ENCODE data around the gene HEXIM2. TPM values are rescaled to one million over a fixed set of nuclear protein-coding genes. Genes with fewer than 3 reads are reported as not detected.

The HEXIM2 gene
- total and polyA plus RNA-seq, 2 of the 13 experiments (the other 11 are each of a cell fraction or from before 2014, with no cell fraction given): 27.1 to 32.4 TPM

DNA sequence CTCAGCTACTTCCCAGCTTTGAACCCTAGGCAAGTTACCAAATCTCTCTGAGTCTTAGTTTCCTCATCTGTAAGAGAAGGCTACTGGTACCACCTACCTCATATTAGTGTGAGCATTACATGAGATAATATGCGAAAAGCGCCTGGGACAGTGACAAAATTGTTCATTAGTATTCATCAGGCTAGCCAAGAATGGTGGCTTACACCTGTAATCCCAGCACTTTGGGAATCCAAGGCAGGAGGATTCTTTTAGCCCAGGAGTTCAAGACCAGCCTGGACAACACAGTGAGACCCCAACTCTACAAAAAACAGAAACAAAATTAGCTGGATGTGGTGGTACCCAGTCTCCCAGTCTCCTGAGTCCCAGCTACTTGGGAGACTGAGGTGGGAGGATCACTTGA lies 32.7 kb upstream of the HEXIM2 start (continued):
- TF ChIP-seq MAFG (CRISPR knock-in tag; IDR thresholded peaks at IDR 0.05) (no peak), MED1 (CRISPR knock-in tag; IDR thresholded peaks at IDR 0.05) (no peak), ZNF121 (CRISPR knock-in tag; IDR thresholded peaks at IDR 0.05) (peak; percentile 93), SMARCC2 (IDR thresholded peaks at IDR 0.05) (no peak), ZFP36 (IDR thresholded peaks at IDR 0.05; ENCODE audit: borderline replicate concordance, low read depth, low read length, partially characterized antibody) (no peak), CENPX (CRISPR knock-in tag; IDR thresholded peaks at IDR 0.05) (no peak), TAF15 (IDR thresholded peaks at IDR 0.05; ENCODE audit: low read depth, low read length, poor library complexity, severe bottlenecking) (no peak), ZNF292 (CRISPR knock-in tag; IDR thresholded peaks at IDR 0.05; ENCODE audit: borderline replicate concordance, low read depth) (0 out of 2 replicates have a peak, but pooled peaks have one; percentile 52), ZNF138 (CRISPR knock-in tag; IDR thresholded peaks at IDR 0.05; ENCODE audit: low read depth) (no peak), CBFB (CRISPR knock-in tag; IDR thresholded peaks at IDR 0.05) (no peak), ZNF772 (CRISPR knock-in tag; IDR thresholded peaks at IDR 0.05) (no peak), ZBTB21 (CRISPR knock-in tag; IDR thresholded peaks at IDR 0.05) (0 out of 2 replicates have a peak, but pooled peaks have one; percentile 2), XRCC5 (optimal IDR thresholded peaks at IDR 0.05; ENCODE audit: low read length) (peak; percentile 6), BORCS8-MEF2B (CRISPR knock-in tag; IDR thresholded peaks at IDR 0.05) (peak; percentile 8; the same call in 1 of the 2 replicates), ZNF792 (CRISPR knock-in tag; IDR thresholded peaks at IDR 0.05) (no peak), IKZF4 (CRISPR knock-in tag; IDR thresholded peaks at IDR 0.05; ENCODE audit: borderline replicate concordance, low read depth, not compliant biosample characterization) (no peak), TGIF2 (CRISPR knock-in tag; IDR thresholded peaks at IDR 0.05) (no peak)
- TF ChIP-seq, protein P1, sequence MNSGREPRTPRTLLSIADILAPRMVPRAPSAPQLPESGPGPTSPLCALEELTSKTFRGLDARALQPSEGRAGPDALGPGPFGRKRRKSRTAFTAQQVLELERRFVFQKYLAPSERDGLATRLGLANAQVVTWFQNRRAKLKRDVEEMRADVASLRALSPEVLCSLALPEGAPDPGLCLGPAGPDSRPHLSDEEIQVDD (CRISPR knock-in tag; IDR thresholded peaks at IDR 0.05; ENCODE audit: borderline replicate concordance): no peak
- TF ChIP-seq, protein P2, sequence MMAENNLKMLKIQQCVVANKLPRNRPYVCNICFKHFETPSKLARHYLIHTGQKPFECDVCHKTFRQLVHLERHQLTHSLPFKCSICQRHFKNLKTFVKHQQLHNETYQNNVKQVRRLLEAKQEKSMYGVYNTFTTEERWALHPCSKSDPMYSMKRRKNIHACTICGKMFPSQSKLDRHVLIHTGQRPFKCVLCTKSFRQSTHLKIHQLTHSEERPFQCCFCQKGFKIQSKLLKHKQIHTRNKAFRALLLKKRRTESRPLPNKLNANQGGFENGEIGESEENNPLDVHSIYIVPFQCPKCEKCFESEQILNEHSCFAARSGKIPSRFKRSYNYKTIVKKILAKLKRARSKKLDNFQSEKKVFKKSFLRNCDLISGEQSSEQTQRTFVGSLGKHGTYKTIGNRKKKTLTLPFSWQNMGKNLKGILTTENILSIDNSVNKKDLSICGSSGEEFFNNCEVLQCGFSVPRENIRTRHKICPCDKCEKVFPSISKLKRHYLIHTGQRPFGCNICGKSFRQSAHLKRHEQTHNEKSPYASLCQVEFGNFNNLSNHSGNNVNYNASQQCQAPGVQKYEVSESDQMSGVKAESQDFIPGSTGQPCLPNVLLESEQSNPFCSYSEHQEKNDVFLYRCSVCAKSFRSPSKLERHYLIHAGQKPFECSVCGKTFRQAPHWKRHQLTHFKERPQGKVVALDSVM (CRISPR knock-in tag; IDR thresholded peaks at IDR 0.05): no peak
- TF ChIP-seq, protein P3, sequence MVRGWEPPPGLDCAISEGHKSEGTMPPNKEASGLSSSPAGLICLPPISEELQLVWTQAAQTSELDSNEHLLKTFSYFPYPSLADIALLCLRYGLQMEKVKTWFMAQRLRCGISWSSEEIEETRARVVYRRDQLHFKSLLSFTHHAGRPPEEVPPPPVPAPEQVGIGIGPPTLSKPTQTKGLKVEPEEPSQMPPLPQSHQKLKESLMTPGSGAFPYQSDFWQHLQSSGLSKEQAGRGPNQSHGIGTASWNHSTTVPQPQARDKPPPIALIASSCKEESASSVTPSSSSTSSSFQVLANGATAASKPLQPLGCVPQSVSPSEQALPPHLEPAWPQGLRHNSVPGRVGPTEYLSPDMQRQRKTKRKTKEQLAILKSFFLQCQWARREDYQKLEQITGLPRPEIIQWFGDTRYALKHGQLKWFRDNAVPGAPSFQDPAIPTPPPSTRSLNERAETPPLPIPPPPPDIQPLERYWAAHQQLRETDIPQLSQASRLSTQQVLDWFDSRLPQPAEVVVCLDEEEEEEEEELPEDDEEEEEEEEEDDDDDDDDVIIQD (CRISPR knock-in tag; IDR thresholded peaks at IDR 0.05; ENCODE audit: low read depth): no peak
- TF ChIP-seq, protein P4, sequence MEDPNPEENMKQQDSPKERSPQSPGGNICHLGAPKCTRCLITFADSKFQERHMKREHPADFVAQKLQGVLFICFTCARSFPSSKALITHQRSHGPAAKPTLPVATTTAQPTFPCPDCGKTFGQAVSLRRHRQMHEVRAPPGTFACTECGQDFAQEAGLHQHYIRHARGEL (CRISPR knock-in tag; IDR thresholded peaks at IDR 0.05): no peak
- TF ChIP-seq, protein P5, sequence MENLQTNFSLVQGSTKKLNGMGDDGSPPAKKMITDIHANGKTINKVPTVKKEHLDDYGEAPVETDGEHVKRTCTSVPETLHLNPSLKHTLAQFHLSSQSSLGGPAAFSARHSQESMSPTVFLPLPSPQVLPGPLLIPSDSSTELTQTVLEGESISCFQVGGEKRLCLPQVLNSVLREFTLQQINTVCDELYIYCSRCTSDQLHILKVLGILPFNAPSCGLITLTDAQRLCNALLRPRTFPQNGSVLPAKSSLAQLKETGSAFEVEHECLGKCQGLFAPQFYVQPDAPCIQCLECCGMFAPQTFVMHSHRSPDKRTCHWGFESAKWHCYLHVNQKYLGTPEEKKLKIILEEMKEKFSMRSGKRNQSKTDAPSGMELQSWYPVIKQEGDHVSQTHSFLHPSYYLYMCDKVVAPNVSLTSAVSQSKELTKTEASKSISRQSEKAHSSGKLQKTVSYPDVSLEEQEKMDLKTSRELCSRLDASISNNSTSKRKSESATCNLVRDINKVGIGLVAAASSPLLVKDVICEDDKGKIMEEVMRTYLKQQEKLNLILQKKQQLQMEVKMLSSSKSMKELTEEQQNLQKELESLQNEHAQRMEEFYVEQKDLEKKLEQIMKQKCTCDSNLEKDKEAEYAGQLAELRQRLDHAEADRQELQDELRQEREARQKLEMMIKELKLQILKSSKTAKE (CRISPR knock-in tag; IDR thresholded peaks at IDR 0.05; ENCODE audit: borderline replicate concordance): 0 out of 2 replicates have a peak, but pooled peaks have one; percentile 13
